Spleen (tissue), 7 donors: ENCODE data around the gene CD300H.

Experiments used
- POLR2A ChIP-seq, 3 donors: fragments of 450-650 bp; IDR thresholded peaks; one replicate each; pipeline ENCODE4 v1.5.1; 2017; ENCODE audit warnings: antibody characterized with exemption in 3 of 3, mild to moderate bottlenecking in 1 of 3
- TF ChIP-seq, protein P1 (sequence below), 11 experiments: fragments of 200-600 bp in 7 of 11; fragments of 450-650 bp in 4 of 11; sonication (generic) in 4 of 11; IDR thresholded peaks in 8 of 11; conservative IDR thresholded peaks in 3 of 11; 1 replicate in 7 of 11; 2 replicates in 4 of 11; pipeline versions ENCODE4 v1.4.0 to v1.8.0; 2016 to 2021; ENCODE audit warnings: antibody characterized with exemption in 11 of 11, inconsistent platforms in 4 of 11, mild to moderate bottlenecking in 1 of 11
- donor health status: DM: no; HTN: no; CAD: no; lungs with moderate emphysema.
- donor health status: DM: no; HTN: no; CAD: no.
- donor health status: DM: no; HTN: no; CAD: no.

DNA sequence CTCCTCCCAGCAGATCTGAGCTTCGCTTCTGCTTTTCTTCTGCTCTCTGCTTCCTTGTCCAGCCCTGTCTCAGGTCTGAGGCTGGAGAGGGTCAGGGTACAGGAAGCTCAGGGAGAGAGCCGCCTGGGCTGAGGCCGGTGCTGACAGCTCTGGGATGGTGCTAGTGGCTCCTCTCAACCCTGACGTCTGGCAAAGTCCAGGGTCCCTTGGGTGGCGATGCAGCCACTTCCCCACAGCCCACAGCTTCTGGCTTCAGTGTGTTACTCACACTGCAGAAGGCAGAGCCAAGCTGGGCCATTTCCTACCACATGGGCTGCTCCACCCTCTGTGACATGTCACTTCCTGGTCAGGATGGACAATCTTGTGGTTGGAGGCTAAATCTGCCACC is 21.5 kb downstream of the CD300H start, which contains the start of gene CD300C:
- no peak for TF ChIP-seq POLR2A (IDR thresholded peaks at IDR 0.05)
- TF ChIP-seq, protein P1, sequence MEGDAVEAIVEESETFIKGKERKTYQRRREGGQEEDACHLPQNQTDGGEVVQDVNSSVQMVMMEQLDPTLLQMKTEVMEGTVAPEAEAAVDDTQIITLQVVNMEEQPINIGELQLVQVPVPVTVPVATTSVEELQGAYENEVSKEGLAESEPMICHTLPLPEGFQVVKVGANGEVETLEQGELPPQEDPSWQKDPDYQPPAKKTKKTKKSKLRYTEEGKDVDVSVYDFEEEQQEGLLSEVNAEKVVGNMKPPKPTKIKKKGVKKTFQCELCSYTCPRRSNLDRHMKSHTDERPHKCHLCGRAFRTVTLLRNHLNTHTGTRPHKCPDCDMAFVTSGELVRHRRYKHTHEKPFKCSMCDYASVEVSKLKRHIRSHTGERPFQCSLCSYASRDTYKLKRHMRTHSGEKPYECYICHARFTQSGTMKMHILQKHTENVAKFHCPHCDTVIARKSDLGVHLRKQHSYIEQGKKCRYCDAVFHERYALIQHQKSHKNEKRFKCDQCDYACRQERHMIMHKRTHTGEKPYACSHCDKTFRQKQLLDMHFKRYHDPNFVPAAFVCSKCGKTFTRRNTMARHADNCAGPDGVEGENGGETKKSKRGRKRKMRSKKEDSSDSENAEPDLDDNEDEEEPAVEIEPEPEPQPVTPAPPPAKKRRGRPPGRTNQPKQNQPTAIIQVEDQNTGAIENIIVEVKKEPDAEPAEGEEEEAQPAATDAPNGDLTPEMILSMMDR (IDR thresholded peaks at IDR 0.05 in 8 of 11, conservative IDR thresholded peaks at IDR 0.05 in 3 of 11): no peak
